LNCAP (cell line): ENCODE measurements around the gene CAPN15.

Experiments
- TF ChIP-seq, protein P1 (sequence below): fragments of 450-650 bp; IDR thresholded peaks from 2 replicates; pipeline ENCODE4 v1.5.1; 2017; ENCODE audit warnings: mild to moderate bottlenecking

The CAPN15 gene

DNA sequence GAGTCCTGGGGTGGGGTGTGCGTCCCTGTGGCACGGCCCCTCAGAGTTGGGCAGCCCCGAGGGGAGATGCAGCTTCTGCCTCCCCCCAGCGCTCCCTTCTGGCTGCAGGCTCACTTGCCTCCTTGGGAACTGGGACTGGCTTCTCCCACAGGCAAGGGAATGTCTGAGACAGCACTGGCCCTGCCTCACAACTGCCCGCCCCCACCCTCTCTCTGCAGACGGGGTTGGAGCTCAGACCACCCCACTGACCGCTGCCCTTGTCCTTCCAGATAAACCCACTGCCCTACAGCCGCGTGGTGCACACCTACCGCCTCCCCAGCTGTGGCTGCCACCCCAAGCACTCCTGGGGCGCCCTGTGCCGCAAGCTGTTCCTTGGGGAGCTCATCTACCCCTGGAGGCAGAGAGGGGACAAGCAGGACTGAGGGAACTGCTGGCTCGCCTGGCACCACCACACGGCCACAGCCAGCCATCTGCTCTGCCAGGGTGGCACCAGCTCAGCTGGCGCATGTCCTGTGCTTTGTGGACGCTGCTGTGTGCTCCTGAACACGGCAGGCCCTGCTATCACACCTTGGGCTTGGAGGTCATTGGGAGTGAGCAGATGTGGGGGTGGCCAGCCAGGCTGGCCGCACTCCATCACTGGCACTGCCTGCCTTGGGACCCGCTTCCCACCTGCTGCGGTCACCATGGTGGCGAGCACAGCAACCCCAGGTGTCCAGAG lies 55.3 kb downstream of the CAPN15 start:
- TF ChIP-seq, protein P1, sequence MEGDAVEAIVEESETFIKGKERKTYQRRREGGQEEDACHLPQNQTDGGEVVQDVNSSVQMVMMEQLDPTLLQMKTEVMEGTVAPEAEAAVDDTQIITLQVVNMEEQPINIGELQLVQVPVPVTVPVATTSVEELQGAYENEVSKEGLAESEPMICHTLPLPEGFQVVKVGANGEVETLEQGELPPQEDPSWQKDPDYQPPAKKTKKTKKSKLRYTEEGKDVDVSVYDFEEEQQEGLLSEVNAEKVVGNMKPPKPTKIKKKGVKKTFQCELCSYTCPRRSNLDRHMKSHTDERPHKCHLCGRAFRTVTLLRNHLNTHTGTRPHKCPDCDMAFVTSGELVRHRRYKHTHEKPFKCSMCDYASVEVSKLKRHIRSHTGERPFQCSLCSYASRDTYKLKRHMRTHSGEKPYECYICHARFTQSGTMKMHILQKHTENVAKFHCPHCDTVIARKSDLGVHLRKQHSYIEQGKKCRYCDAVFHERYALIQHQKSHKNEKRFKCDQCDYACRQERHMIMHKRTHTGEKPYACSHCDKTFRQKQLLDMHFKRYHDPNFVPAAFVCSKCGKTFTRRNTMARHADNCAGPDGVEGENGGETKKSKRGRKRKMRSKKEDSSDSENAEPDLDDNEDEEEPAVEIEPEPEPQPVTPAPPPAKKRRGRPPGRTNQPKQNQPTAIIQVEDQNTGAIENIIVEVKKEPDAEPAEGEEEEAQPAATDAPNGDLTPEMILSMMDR: no peak

GRCh38 chr16:583470-583814 lies 55.9 kb downstream of the CAPN15 start:
- TF ChIP-seq, protein P1: no peak

GRCh38 chr16:583815-584591 lies 56.5 kb downstream of the CAPN15 start:
- TF ChIP-seq, protein P1: no peak

GRCh38 chr16:585351-585750 lies 57.8 kb downstream of the CAPN15 start:
- TF ChIP-seq, protein P1: no peak; the same call in 1 of the 2 replicates

GRCh38 chr16:586047-586644 lies 58.6 kb downstream of the CAPN15 start:
- TF ChIP-seq, protein P1: no peak

GRCh38 chr16:586645-587590 lies 59.4 kb downstream of the CAPN15 start:
- TF ChIP-seq, protein P1: no peak

- TF ChIP-seq, protein P1: no peak
Observed at GRCh38 chr16:588639-588888, 61.1 kb downstream of the CAPN15 start.
